ENCODE measurements around the gene PTHLH. TPM values are rescaled to one million over a fixed set of nuclear protein-coding genes. Genes with fewer than 3 reads are reported as not detected.

The PTHLH gene
- total and polyA plus RNA-seq, 4 donors, result 0.22 to 3.0 (median 0.37) TPM

- Histone ChIP-seq H3K9ac (ENCODE audit: insufficient read depth in 1 of 2, low read length in 2 of 2) (no peak overlapping the region), H3K27me3 (ENCODE audit: control insufficient read depth in 3 of 3, insufficient read depth in 3 of 3, low read length in 2 of 3) (no peaks in the 10 kb centered on the region), H3K9me3 (ENCODE audit: control insufficient read depth in 4 of 4, insufficient read depth in 3 of 4, low read length in 3 of 4) (peaks cover 0 to 4% (median 0%) of the 10 kb centered on the region in 4 donors), H3K27ac (ENCODE audit: low read depth in 1 of 2, low read length in 1 of 2) (no peak overlapping the region), H3K36me3 (ENCODE audit: control insufficient read depth in 4 of 4, insufficient read depth in 4 of 4, low read length in 4 of 4) (no peaks in the 10 kb centered on the region), H3K4me3 (no peak overlapping the region), H3K4me1 (ENCODE audit: control insufficient read depth in 5 of 5, insufficient read depth in 5 of 5, low read length in 5 of 5) (no peaks in the 10 kb centered on the region)
- no peak for DNase-seq
- 85 to 95% methylated on average over 5 of the region's 5 CpGs for WGBS, 2 donors
- no peak for ATAC-seq (ENCODE audit: insufficient read depth, low FRiP score)
- TF ChIP-seq CTCF (IDR thresholded peaks at IDR 0.05; ENCODE audit: control extremely low read depth, extremely low read depth), result no peak
Observed at GRCh38 chr12:28012333-28012918, 39.9 kb upstream of the PTHLH start.

- H3K27ac ChIP-seq (ENCODE audit: low read depth in 1 of 2, low read length in 1 of 2), result no peak overlapping the region
Observed at GRCh38 chr12:28010036-28010435, 37.5 kb upstream of the PTHLH start.

GRCh38 chr12:27999970-28000369 lies 27.4 kb upstream of the PTHLH start:
- Histone ChIP-seq H3K9ac (ENCODE audit: insufficient read depth in 1 of 2, low read length in 2 of 2) (no peak overlapping the region), H3K4me1 (ENCODE audit: control insufficient read depth in 5 of 5, insufficient read depth in 5 of 5, low read length in 5 of 5) (peaks cover 0 to 3% (median 0%) of the 10 kb centered on the region in 5 donors), H3K27me3 (ENCODE audit: control insufficient read depth in 3 of 3, insufficient read depth in 3 of 3, low read length in 2 of 3) (no peaks in the 10 kb centered on the region), H3K27ac (ENCODE audit: low read depth in 1 of 2, low read length in 1 of 2) (no peak overlapping the region), H3K4me3 (no peak overlapping the region), H3K9me3 (ENCODE audit: control insufficient read depth in 4 of 4, insufficient read depth in 3 of 4, low read length in 3 of 4) (peaks cover 0 to 1% (median 0%) of the 10 kb centered on the region in 4 donors), H3K36me3 (ENCODE audit: control insufficient read depth in 4 of 4, insufficient read depth in 4 of 4, low read length in 4 of 4) (no peaks in the 10 kb centered on the region)
- no peak for TF ChIP-seq CTCF (IDR thresholded peaks at IDR 0.05; ENCODE audit: control extremely low read depth, extremely low read depth)
- DNase-seq (no peak), ATAC-seq (ENCODE audit: insufficient read depth, low FRiP score) (no peak)
- WGBS, 2 donors, result 83 to 88% methylated on average over 4 of the region's 4 CpGs

More at GRCh38 chr12:28010036-28010435, 37.5 kb upstream of the PTHLH start:
- Histone ChIP-seq H3K4me1 (ENCODE audit: control insufficient read depth in 5 of 5, insufficient read depth in 5 of 5, low read length in 5 of 5) (no peaks in the 10 kb centered on the region), H3K9ac (ENCODE audit: insufficient read depth in 1 of 2, low read length in 2 of 2) (no peak overlapping the region), H3K4me3 (no peak overlapping the region), H3K27me3 (ENCODE audit: control insufficient read depth in 3 of 3, insufficient read depth in 3 of 3, low read length in 2 of 3) (no peaks in the 10 kb centered on the region), H3K9me3 (ENCODE audit: control insufficient read depth in 4 of 4, insufficient read depth in 3 of 4, low read length in 3 of 4) (peaks cover 0 to 4% (median 0%) of the 10 kb centered on the region in 4 donors), H3K36me3 (ENCODE audit: control insufficient read depth in 4 of 4, insufficient read depth in 4 of 4, low read length in 4 of 4) (no peaks in the 10 kb centered on the region)
- no peak for DNase-seq
- TF ChIP-seq CTCF (IDR thresholded peaks at IDR 0.05; ENCODE audit: control extremely low read depth, extremely low read depth), result no peak
- ATAC-seq (ENCODE audit: insufficient read depth, low FRiP score), result no peak
- 77 to 87% methylated on average over 2 of the region's 2 CpGs for WGBS, 2 donors

- H3K36me3 ChIP-seq (ENCODE audit: control insufficient read depth in 4 of 4, insufficient read depth in 4 of 4, low read length in 4 of 4), result no peaks in the 10 kb centered on the region
- H3K27ac ChIP-seq (ENCODE audit: low read depth in 1 of 2, low read length in 1 of 2), result no peak overlapping the region
- H3K27me3 ChIP-seq (ENCODE audit: control insufficient read depth in 3 of 3, insufficient read depth in 3 of 3, low read length in 2 of 3), result no peaks in the 10 kb centered on the region
- TF ChIP-seq CTCF (IDR thresholded peaks at IDR 0.05; ENCODE audit: control extremely low read depth, extremely low read depth), result no peak
- H3K4me1 ChIP-seq (ENCODE audit: control insufficient read depth in 5 of 5, insufficient read depth in 5 of 5, low read length in 5 of 5), result peaks cover 0 to 3% (median 0%) of the 10 kb centered on the region in 5 donors
- 75 to 83% methylated on average over 2 of the region's 2 CpGs for WGBS, 2 donors
- no peak overlapping the region for H3K4me3 ChIP-seq
- no peak for ATAC-seq (ENCODE audit: insufficient read depth, low FRiP score)
- no peak for DNase-seq
- peaks cover 0 to 1% (median 0%) of the 10 kb centered on the region in 4 donors for H3K9me3 ChIP-seq (ENCODE audit: control insufficient read depth in 4 of 4, insufficient read depth in 3 of 4, low read length in 3 of 4)
- no peak overlapping the region for H3K9ac ChIP-seq (ENCODE audit: insufficient read depth in 1 of 2, low read length in 2 of 2)
Observed at GRCh38 chr12:27999521-27999920, 27.0 kb upstream of the PTHLH start.
